Keratinocyte (primary cell): ENCODE results near the gene ZNF358. TPM values are rescaled to one million over a fixed set of nuclear protein-coding genes. Genes with fewer than 3 reads are reported as not detected.

Source experiments
- DNase-seq: peaks from one replicate; pipeline ENCODE4 v3.0.0-alpha.2; 2011; ENCODE audit warnings: low read depth, missing footprints, low spot score
- FAIRE-seq: peaks from 2 replicates; lab custom pipeline; 2011; peaks lifted over from hg19 to GRCh38; lab: Jason Lieb, UNC
- H2AFZ ChIP-seq: 2 replicates; pipeline ENCODE4 v1.6.0; 2012; ENCODE audit warnings: low read length, control low read depth, inconsistent platforms; ENCODE audit not compliant: control insufficient read depth
- H3K27ac ChIP-seq: 2 replicates; pipeline ENCODE4 v1.5.1; 2011; ENCODE audit warnings: low read length; ENCODE audit not compliant: control insufficient read depth, insufficient read depth
- H3K27me3 ChIP-seq: 3 replicates; pipeline ENCODE4 v1.6.0; 2011; ENCODE audit warnings: low read length; ENCODE audit not compliant: control insufficient read depth, insufficient read depth; ENCODE audit errors: extremely low read depth
- H3K36me3 ChIP-seq, 2 experiments: 2 replicates in 1 of 2; 3 replicates in 1 of 2; pipeline ENCODE4 v1.5.1; 2011; ENCODE audit warnings: low read length in 2 of 2, mild to moderate bottlenecking in 1 of 2; ENCODE audit not compliant: control insufficient read depth in 2 of 2, insufficient read depth in 2 of 2; ENCODE audit errors: extremely low read depth in 1 of 2
- H3K4me1 ChIP-seq: 3 replicates; pipeline ENCODE4 v1.5.1; 2011; ENCODE audit warnings: low read length; ENCODE audit not compliant: control insufficient read depth, insufficient read depth; ENCODE audit errors: extremely low read depth
- H3K4me2 ChIP-seq: 3 replicates; pipeline ENCODE4 v1.6.0; 2011; ENCODE audit warnings: low read depth, low read length; ENCODE audit not compliant: control insufficient read depth, insufficient read depth; ENCODE audit errors: extremely low read depth
- H3K4me3 ChIP-seq, 3 experiments: fragments of 200-600 bp in 1 of 3; sonication (generic) in 1 of 3; 2 replicates in 2 of 3; 3 replicates in 1 of 3; pipeline ENCODE4 v1.5.1; 2011 to 2016; ENCODE audit warnings: low read length in 3 of 3, mild to moderate bottlenecking in 3 of 3, control low read depth in 2 of 3, inconsistent platforms in 1 of 3, low read depth in 1 of 3, mixed read lengths in 1 of 3, mixed run types in 1 of 3, moderate library complexity in 1 of 3; ENCODE audit not compliant: control insufficient read depth in 2 of 3, insufficient read depth in 2 of 3; ENCODE audit errors: extremely low read depth in 1 of 3
- H3K79me2 ChIP-seq: 2 replicates; pipeline ENCODE4 v1.6.0; 2012; ENCODE audit warnings: low read length; ENCODE audit not compliant: control insufficient read depth, insufficient read depth
- H3K9ac ChIP-seq: 3 replicates; pipeline ENCODE4 v1.6.0; 2011; ENCODE audit warnings: low read length; ENCODE audit not compliant: control insufficient read depth, insufficient read depth; ENCODE audit errors: extremely low read depth
- H3K9me1 ChIP-seq: 3 replicates; pipeline ENCODE4 v1.6.0; 2011; ENCODE audit warnings: low read length; ENCODE audit not compliant: control insufficient read depth, insufficient read depth; ENCODE audit errors: extremely low read depth
- H3K9me3 ChIP-seq: 2 replicates; pipeline ENCODE4 v1.5.1; 2012; ENCODE audit warnings: low read depth, low read length; ENCODE audit not compliant: control insufficient read depth
- H4K20me1 ChIP-seq: 3 replicates; pipeline ENCODE4 v1.6.0; 2011; ENCODE audit warnings: low read length; ENCODE audit not compliant: control insufficient read depth, insufficient read depth; ENCODE audit errors: extremely low read depth
- EZH2 ChIP-seq: IDR thresholded peaks from one replicate; pipeline ENCODE4 v1.6.1; 2012; ENCODE audit warnings: inconsistent platforms, mild to moderate bottlenecking, low read length, moderate library complexity
- dilution Hi-C: fragments of 300-500 bp; cut with MboI; formaldehyde crosslinking; loops from one replicate; pipeline ENCODE4 v1.7.0; 2020; ENCODE audit warnings: low sequenced_read_pairs; ENCODE audit not compliant: extremely low pct_ligation_motif_present
- polyA plus RNA-seq, 5 experiments: library from polyadenylated mRNA; depleted of rRNA in 3 of 5; stranded (reverse) in 3 of 5; stranded (forward) in 1 of 5; unstranded in 1 of 5; fragments of >200 nt; gene quantifications; 1 replicate in 1 of 5; 2 replicates in 3 of 5; 3 replicates in 1 of 5; pipeline versions ENCODE4 v1.2.1 to v1.2.3, GENCODE V29; 2011 to 2012; ENCODE audit warnings: missing spikeins in 2 of 5, low read depth in 1 of 5, low replicate concordance in 1 of 5
- TF ChIP-seq, protein P1 (sequence below), 3 experiments: IDR thresholded peaks in 1 of 3; conservative IDR thresholded peaks in 1 of 3; optimal IDR thresholded peaks in 1 of 3; 2 replicates in 2 of 3; 3 replicates in 1 of 3; pipeline versions ENCODE3 to v1.5.1; 2011; ENCODE audit warnings: low read length in 3 of 3, mild to moderate bottlenecking in 3 of 3, moderate library complexity in 2 of 3, control low read depth in 1 of 3, inconsistent platforms in 1 of 3; ENCODE audit not compliant: insufficient read depth in 2 of 3; ENCODE audit errors: extremely low read depth in 1 of 3

Gene ZNF358
- polyA plus RNA-seq, 1 donor (not counting 4 experiments of a cell fraction or from before 2014, with no cell fraction given) = 8.5 TPM

- Histone ChIP-seq H3K4me3 (no peak overlapping the region), H3K9me1 (no peaks in the 10 kb centered on the region), H4K20me1 (no peaks in the 10 kb centered on the region), H2AFZ (no peak overlapping the region), H3K79me2 (no peaks in the 10 kb centered on the region), H3K36me3 (no peaks in the 10 kb centered on the region), H3K4me2 (no peak overlapping the region), H3K9ac (no peak overlapping the region), H3K27me3 (peaks cover 6% of the 10 kb centered on the region), H3K9me3 (no peaks in the 10 kb centered on the region), H3K4me1 (peaks cover 11% of the 10 kb centered on the region), H3K27ac (no peak overlapping the region)
- TF ChIP-seq, protein P1, sequence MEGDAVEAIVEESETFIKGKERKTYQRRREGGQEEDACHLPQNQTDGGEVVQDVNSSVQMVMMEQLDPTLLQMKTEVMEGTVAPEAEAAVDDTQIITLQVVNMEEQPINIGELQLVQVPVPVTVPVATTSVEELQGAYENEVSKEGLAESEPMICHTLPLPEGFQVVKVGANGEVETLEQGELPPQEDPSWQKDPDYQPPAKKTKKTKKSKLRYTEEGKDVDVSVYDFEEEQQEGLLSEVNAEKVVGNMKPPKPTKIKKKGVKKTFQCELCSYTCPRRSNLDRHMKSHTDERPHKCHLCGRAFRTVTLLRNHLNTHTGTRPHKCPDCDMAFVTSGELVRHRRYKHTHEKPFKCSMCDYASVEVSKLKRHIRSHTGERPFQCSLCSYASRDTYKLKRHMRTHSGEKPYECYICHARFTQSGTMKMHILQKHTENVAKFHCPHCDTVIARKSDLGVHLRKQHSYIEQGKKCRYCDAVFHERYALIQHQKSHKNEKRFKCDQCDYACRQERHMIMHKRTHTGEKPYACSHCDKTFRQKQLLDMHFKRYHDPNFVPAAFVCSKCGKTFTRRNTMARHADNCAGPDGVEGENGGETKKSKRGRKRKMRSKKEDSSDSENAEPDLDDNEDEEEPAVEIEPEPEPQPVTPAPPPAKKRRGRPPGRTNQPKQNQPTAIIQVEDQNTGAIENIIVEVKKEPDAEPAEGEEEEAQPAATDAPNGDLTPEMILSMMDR (optimal IDR thresholded peaks at IDR 0.05 in 1 of 3, IDR thresholded peaks at IDR 0.05 in 1 of 3, conservative IDR thresholded peaks at IDR 0.05 in 1 of 3; ENCODE audit: extremely low read depth in 1 of 3, insufficient read depth in 2 of 3, low read length in 3 of 3) = no peak
- no peak for TF ChIP-seq EZH2
- dilution Hi-C loops = no loop called here
- no peak for DNase-seq
- no peak for FAIRE-seq
Observed at GRCh38 chr19:7492558-7492957, 23.3 kb upstream of the ZNF358 start.

- H4K20me1 ChIP-seq = no peaks in the 10 kb centered on the region
- dilution Hi-C loops = no loop called here
- no peaks in the 10 kb centered on the region for H3K9me3 ChIP-seq
- DNase-seq (no peak), FAIRE-seq (peak; percentile 53)
- H3K9ac ChIP-seq = peak overlapping the region; percentile 37
- no peaks in the 10 kb centered on the region for H3K79me2 ChIP-seq
- no peak overlapping the region for H3K27ac ChIP-seq
- H3K4me2 ChIP-seq = peak overlapping the region; percentile 12
- no peaks in the 10 kb centered on the region for H3K9me1 ChIP-seq
- H3K36me3 ChIP-seq = no peaks in the 10 kb centered on the region
- TF ChIP-seq EZH2 = no peak
- TF ChIP-seq, protein P1 (optimal IDR thresholded peaks at IDR 0.05 in 1 of 3, IDR thresholded peaks at IDR 0.05 in 1 of 3, conservative IDR thresholded peaks at IDR 0.05 in 1 of 3; ENCODE audit: extremely low read depth in 1 of 3, insufficient read depth in 2 of 3, low read length in 3 of 3) = peak in 1 of 3 experiments; percentile 12
- no peak overlapping the region for H3K4me3 ChIP-seq
- peaks cover 6% of the 10 kb centered on the region for H3K27me3 ChIP-seq
- peak overlapping the region; percentile 68 for H2AFZ ChIP-seq
- H3K4me1 ChIP-seq = peaks cover 6% of the 10 kb centered on the region
Observed at GRCh38 chr19:7494416-7495098, 21.3 kb upstream of the ZNF358 start.
